ENCODE data around the gene ADD1.
"Not testable (repeated sequence)": the region's sequence is repeated elsewhere in the genome, so short reads cannot be mapped to it uniquely, and the experiment has no call there.

Gene ADD1

GRCh38 chr4:2958446-2958845 lies 114.8 kb downstream of the ADD1 start:
- DNase-seq (ENCODE audit: low read depth) = peak; percentile 44
- TF ChIP-seq CTCF (IDR thresholded peaks at IDR 0.05; ENCODE audit: insufficient read depth, low read depth, low read length, missing control alignments) = no peak
- no peak overlapping the region for H3K4me3 ChIP-seq (ENCODE audit: low read length)

- not testable (repeated sequence) for H3K4me3 ChIP-seq (ENCODE audit: low read length); DNase-seq (ENCODE audit: low read depth)
Measured at GRCh38 chr4:2960450-2960849, 116.8 kb downstream of the ADD1 start.

GRCh38 chr4:2961421-2961810 lies 117.8 kb downstream of the ADD1 start:
- H3K4me3 ChIP-seq (ENCODE audit: low read length) = peak overlapping the region; percentile 81
- TF ChIP-seq CTCF (IDR thresholded peaks at IDR 0.05; ENCODE audit: insufficient read depth, low read depth, low read length, missing control alignments) = no peak
- DNase-seq (ENCODE audit: low read depth) = no peak

GRCh38 chr4:2961811-2962441 lies 118.3 kb downstream of the ADD1 start:
- DNase-seq (ENCODE audit: low read depth) = no peak
- peak overlapping the region; percentile 81 for H3K4me3 ChIP-seq (ENCODE audit: low read length)
- TF ChIP-seq CTCF (IDR thresholded peaks at IDR 0.05; ENCODE audit: insufficient read depth, low read depth, low read length, missing control alignments) = no peak

GRCh38 chr4:2962614-2963174 lies 119.0 kb downstream of the ADD1 start:
- H3K4me3 ChIP-seq (ENCODE audit: low read length) = peak overlapping the region; percentile 81
- DNase-seq (ENCODE audit: low read depth) = peak; percentile 48
- no peak for TF ChIP-seq CTCF (IDR thresholded peaks at IDR 0.05; ENCODE audit: insufficient read depth, low read depth, low read length, missing control alignments)

- peak within 1 kb of the TSS; percentile 81 for H3K4me3 ChIP-seq (ENCODE audit: low read length)
- TF ChIP-seq CTCF (IDR thresholded peaks at IDR 0.05; ENCODE audit: insufficient read depth, low read depth, low read length, missing control alignments) = no peak
- peak; percentile 99 for DNase-seq (ENCODE audit: low read depth)
Measured at GRCh38 chr4:2963175-2963965, 119.7 kb downstream of the ADD1 start, which contains the start of the genes GRK4 and NOP14. Gene GRK4 (plus strand): TSS chr4:2963571. CDS start chr4:2964071, 500 bp downstream. Gene NOP14 (minus strand): TSS chr4:2963406. CDS start chr4:2963319, 87 bp downstream.

GRCh38 chr4:2963966-2964471 lies 120.4 kb downstream of the ADD1 start:
- no peak for TF ChIP-seq CTCF (IDR thresholded peaks at IDR 0.05; ENCODE audit: insufficient read depth, low read depth, low read length, missing control alignments)
- H3K4me3 ChIP-seq (ENCODE audit: low read length) = peak overlapping the region; percentile 69
- peak; percentile 72 for DNase-seq (ENCODE audit: low read depth)
